Sigmoid colon (tissue), 4 donors: Measurements from ENCODE around the gene ASCL2.

Source experiments
- POLR2A ChIP-seq, 2 donors: fragments of 450-650 bp; IDR thresholded peaks; one replicate each; pipeline ENCODE4 v1.6.1; 2016; ENCODE audit warnings: antibody characterized with exemption in 2 of 2, mild to moderate bottlenecking in 2 of 2, moderate library complexity in 2 of 2
- POLR2AphosphoS5 ChIP-seq, 4 donors: sonication (generic); formaldehyde crosslinking; IDR thresholded peaks; one replicate each; pipeline ENCODE4 v1.6.1; 2017; ENCODE audit warnings: antibody characterized with exemption in 4 of 4
- TF ChIP-seq, protein P1 (sequence below), 4 experiments: fragments of 450-650 bp in 3 of 4; fragments of 200-600 bp in 1 of 4; IDR thresholded peaks; one replicate each; pipeline ENCODE4 v1.5.1; 2016 to 2019; ENCODE audit warnings: antibody characterized with exemption in 4 of 4, mild to moderate bottlenecking in 3 of 4, moderate library complexity in 2 of 4

DNA sequence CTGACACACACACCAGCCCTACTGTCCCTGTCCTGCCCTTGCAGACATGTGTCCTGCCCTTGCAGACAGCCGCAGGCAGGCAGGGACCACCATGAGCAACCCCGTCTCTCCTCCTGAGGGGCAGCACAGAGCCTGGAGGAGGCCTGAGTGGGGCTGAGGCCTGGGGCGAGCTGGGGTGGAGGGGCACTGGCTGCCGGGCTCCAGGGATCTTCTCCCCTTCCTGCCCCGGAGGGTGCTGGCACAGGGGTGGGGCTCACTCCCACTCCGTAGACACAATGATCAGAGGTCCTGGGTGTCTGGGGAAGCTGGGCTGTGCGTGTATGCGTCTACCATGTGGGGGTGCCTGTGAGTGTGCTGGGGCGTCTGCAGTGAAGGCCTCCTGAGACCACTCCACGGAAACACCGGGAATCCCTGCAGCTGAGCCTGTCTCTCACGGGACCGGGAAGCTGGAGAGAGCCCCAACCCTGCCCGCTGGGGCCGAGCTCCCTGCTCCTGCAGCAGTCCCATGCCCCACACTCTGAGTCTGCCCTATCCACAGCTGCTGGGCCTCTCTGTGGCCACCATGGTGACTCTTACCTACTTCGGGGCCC, 32.0 kb upstream of the ASCL2 start:
- TF ChIP-seq POLR2A (IDR thresholded peaks at IDR 0.05) (no peak), POLR2AphosphoS5 (IDR thresholded peaks at IDR 0.05) (no peak)
- TF ChIP-seq, protein P1, sequence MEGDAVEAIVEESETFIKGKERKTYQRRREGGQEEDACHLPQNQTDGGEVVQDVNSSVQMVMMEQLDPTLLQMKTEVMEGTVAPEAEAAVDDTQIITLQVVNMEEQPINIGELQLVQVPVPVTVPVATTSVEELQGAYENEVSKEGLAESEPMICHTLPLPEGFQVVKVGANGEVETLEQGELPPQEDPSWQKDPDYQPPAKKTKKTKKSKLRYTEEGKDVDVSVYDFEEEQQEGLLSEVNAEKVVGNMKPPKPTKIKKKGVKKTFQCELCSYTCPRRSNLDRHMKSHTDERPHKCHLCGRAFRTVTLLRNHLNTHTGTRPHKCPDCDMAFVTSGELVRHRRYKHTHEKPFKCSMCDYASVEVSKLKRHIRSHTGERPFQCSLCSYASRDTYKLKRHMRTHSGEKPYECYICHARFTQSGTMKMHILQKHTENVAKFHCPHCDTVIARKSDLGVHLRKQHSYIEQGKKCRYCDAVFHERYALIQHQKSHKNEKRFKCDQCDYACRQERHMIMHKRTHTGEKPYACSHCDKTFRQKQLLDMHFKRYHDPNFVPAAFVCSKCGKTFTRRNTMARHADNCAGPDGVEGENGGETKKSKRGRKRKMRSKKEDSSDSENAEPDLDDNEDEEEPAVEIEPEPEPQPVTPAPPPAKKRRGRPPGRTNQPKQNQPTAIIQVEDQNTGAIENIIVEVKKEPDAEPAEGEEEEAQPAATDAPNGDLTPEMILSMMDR (IDR thresholded peaks at IDR 0.05), result no peak
